Mesenchymal stem cell (in vitro differentiated cells and primary cell): Measurements from ENCODE around the gene CCDC187.

Experiments
- DNase-seq: peaks from one replicate; pipeline ENCODE4 v3.0.0-alpha.2; 2013
- H2AFZ ChIP-seq: one replicate; pipeline ENCODE4 v1.6.1; 2013; ENCODE audit warnings: low read depth, mild to moderate bottlenecking, control low read depth, inconsistent platforms, low read length, moderate library complexity
- H2AK5ac ChIP-seq: 2 replicates; pipeline ENCODE4 v1.6.1; 2013; ENCODE audit warnings: low read length, moderate library complexity, mild to moderate bottlenecking, inconsistent platforms; ENCODE audit not compliant: severe bottlenecking
- H2BK120ac ChIP-seq: one replicate; pipeline ENCODE4 v1.6.1; 2013; ENCODE audit warnings: low read depth, mild to moderate bottlenecking, inconsistent platforms, low read length, moderate library complexity
- H2BK12ac ChIP-seq, 2 experiments: one replicate each; pipeline ENCODE4 v1.6.1; 2013; ENCODE audit warnings: inconsistent platforms in 2 of 2, low read length in 2 of 2, mild to moderate bottlenecking in 2 of 2, moderate library complexity in 2 of 2, control low read depth in 1 of 2
- H2BK15ac ChIP-seq: one replicate; pipeline ENCODE4 v1.6.1; 2013; ENCODE audit warnings: mild to moderate bottlenecking, low read depth, inconsistent platforms; ENCODE audit not compliant: poor library complexity, severe bottlenecking
- H2BK5ac ChIP-seq: 2 replicates; pipeline ENCODE4 v1.6.1; 2013; ENCODE audit warnings: low read depth, mild to moderate bottlenecking, low read length, control low read depth, inconsistent platforms; ENCODE audit not compliant: poor library complexity, severe bottlenecking
- H3K14ac ChIP-seq, 2 experiments: one replicate each; pipeline ENCODE4 v1.6.1; 2013; ENCODE audit warnings: inconsistent platforms in 2 of 2, low read length in 2 of 2, control low read depth in 1 of 2, mild to moderate bottlenecking in 1 of 2, moderate library complexity in 1 of 2
- H3K18ac ChIP-seq, 2 experiments: one replicate each; pipeline ENCODE4 v1.6.1; 2013; ENCODE audit warnings: inconsistent platforms in 2 of 2, low read length in 2 of 2, control low read depth in 1 of 2, low read depth in 1 of 2, mild to moderate bottlenecking in 1 of 2
- H3K23ac ChIP-seq, 2 experiments: one replicate each; pipeline ENCODE4 v1.6.1; 2013; ENCODE audit warnings: inconsistent platforms in 2 of 2, low read length in 2 of 2, mild to moderate bottlenecking in 2 of 2, moderate library complexity in 2 of 2, control low read depth in 1 of 2
- H3K27ac ChIP-seq: 2 replicates; pipeline ENCODE4 v1.5.1; 2013; ENCODE audit warnings: mild to moderate bottlenecking, moderate library complexity, low read length, control low read depth, inconsistent platforms; ENCODE audit not compliant: poor library complexity, severe bottlenecking
- H3K27me3 ChIP-seq, 2 experiments: 2 replicates each; pipeline versions ENCODE4 v1.6.1 to v1.7.0; 2013; ENCODE audit warnings: low read length in 2 of 2, mild to moderate bottlenecking in 2 of 2, moderate library complexity in 2 of 2, control low read depth in 1 of 2, inconsistent platforms in 1 of 2; ENCODE audit not compliant: control insufficient read depth in 1 of 2, insufficient read depth in 1 of 2
- H3K36me3 ChIP-seq, 2 experiments: 2 replicates each; pipeline versions ENCODE4 v1.6.1 to v1.7.0; 2013; ENCODE audit warnings: low read length in 2 of 2, control low read depth in 1 of 2, inconsistent platforms in 1 of 2, low read depth in 1 of 2, mild to moderate bottlenecking in 1 of 2; ENCODE audit not compliant: insufficient read depth in 2 of 2, control insufficient read depth in 1 of 2
- H3K4ac ChIP-seq, 2 experiments: one replicate each; pipeline ENCODE4 v1.6.1; 2013; ENCODE audit warnings: inconsistent platforms in 2 of 2, low read length in 2 of 2, mild to moderate bottlenecking in 2 of 2, moderate library complexity in 2 of 2, control low read depth in 1 of 2, low read depth in 1 of 2
- H3K4me1 ChIP-seq: 2 replicates; pipeline ENCODE4 v1.6.1; 2013; ENCODE audit warnings: low read depth, low read length, control low read depth; ENCODE audit not compliant: control insufficient read depth, insufficient read depth
- H3K4me2 ChIP-seq: 2 replicates; pipeline ENCODE4 v1.6.1; 2013; ENCODE audit warnings: low read length, mild to moderate bottlenecking, inconsistent platforms; ENCODE audit not compliant: poor library complexity, severe bottlenecking
- H3K4me3 ChIP-seq, 2 experiments: 2 replicates each; pipeline versions ENCODE4 v1.5.1 to v1.7.0; 2013; ENCODE audit warnings: low read length in 2 of 2, mild to moderate bottlenecking in 2 of 2, control low read depth in 1 of 2, low read depth in 1 of 2; ENCODE audit not compliant: insufficient read depth in 1 of 2
- H3K79me1 ChIP-seq: replicated peaks from 2 replicates; pipeline ENCODE4 v1.6.1; 2013; ENCODE audit warnings: mild to moderate bottlenecking, control low read depth, low read length, inconsistent platforms; ENCODE audit not compliant: poor library complexity, severe bottlenecking
- H3K9ac ChIP-seq: 2 replicates; pipeline ENCODE4 v1.7.0; 2013; ENCODE audit warnings: mild to moderate bottlenecking, low read length, moderate library complexity
- H3K9me3 ChIP-seq: 2 replicates; pipeline ENCODE4 v1.7.0; 2013; ENCODE audit warnings: mild to moderate bottlenecking, low read length; ENCODE audit not compliant: control insufficient read depth
- H4K8ac ChIP-seq: one replicate; pipeline ENCODE4 v1.6.1; 2013; ENCODE audit warnings: inconsistent platforms, mild to moderate bottlenecking, low read length, moderate library complexity
- H4K91ac ChIP-seq: one replicate; pipeline ENCODE4 v1.6.1; 2013; ENCODE audit warnings: mild to moderate bottlenecking, low read length, inconsistent platforms
- WGBS: methylation state at CpG from one replicate; pipeline ENCODE4 v1.1.7; 2013; ENCODE audit warnings: mixed read lengths; 5-methylcytosine and 5-hydroxymethylcytosine counted together

The CCDC187 gene

DNA sequence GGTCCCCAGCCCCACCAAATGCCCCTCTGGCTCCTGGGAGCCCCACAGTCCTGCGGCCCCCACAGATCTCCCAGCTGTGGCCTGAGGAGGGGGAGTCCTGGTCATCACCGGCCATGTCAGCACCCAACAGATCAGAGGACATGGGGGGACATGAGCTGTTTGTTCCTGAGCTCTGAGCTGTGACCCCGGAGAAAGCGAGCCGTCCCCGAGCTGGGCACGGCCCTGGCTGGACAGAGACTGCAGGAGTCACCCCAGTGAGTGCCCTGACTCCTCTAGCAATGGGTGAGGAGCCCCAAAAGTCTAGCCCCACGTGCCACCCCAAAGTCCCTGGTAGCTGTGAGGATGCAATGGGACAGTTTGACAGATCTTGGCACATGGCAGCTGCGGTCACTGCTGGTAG lies 25.7 kb downstream of the CCDC187 start:
- Histone ChIP-seq H2AK5ac (no peak overlapping the region), H3K27ac (no peak overlapping the region), H3K4ac (no peak overlapping the region), H3K36me3 (peaks cover 0 to 4% of the 10 kb centered on the region in 2 experiments), H3K4me1 (peaks cover 5% of the 10 kb centered on the region), H3K9ac (no peak overlapping the region), H3K79me1 (no peaks in the 10 kb centered on the region), H4K91ac (no peak overlapping the region), H3K27me3 (peaks cover 52 to 74% of the 10 kb centered on the region in 2 experiments), H3K14ac (no peak overlapping the region), H2BK5ac (no peak overlapping the region), H2BK120ac (no peak overlapping the region), H2BK15ac (no peak overlapping the region), H3K18ac (no peak overlapping the region), H4K8ac (no peak overlapping the region), H3K23ac (no peak overlapping the region), H2BK12ac (no peak overlapping the region), H3K4me3 (no peak overlapping the region), H3K4me2 (no peak overlapping the region), H2AFZ (no peak overlapping the region), H3K9me3 (peaks cover 15% of the 10 kb centered on the region)
- 88% methylated on average over 9 of the region's 9 CpGs for WGBS
- DNase-seq: no peak

GRCh38 chr9:136277746-136278145 lies 26.1 kb downstream of the CCDC187 start:
- no peak overlapping the region for H3K18ac ChIP-seq
- H3K4me2 ChIP-seq: no peak overlapping the region
- peaks cover 52 to 75% of the 10 kb centered on the region in 2 experiments for H3K27me3 ChIP-seq
- peaks cover 15% of the 10 kb centered on the region for H3K9me3 ChIP-seq
- no peak overlapping the region for H4K91ac ChIP-seq
- peaks cover 5% of the 10 kb centered on the region for H3K4me1 ChIP-seq
- H3K79me1 ChIP-seq: no peaks in the 10 kb centered on the region
- H3K14ac ChIP-seq: no peak overlapping the region
- no peak overlapping the region for H4K8ac ChIP-seq
- DNase-seq: no peak
- no peak overlapping the region for H3K27ac ChIP-seq
- H2BK120ac ChIP-seq: no peak overlapping the region
- H3K9ac ChIP-seq: no peak overlapping the region
- 84% methylated on average over 14 of the region's 14 CpGs for WGBS
- H2BK15ac ChIP-seq: no peak overlapping the region
- peaks cover 0 to 4% of the 10 kb centered on the region in 2 experiments for H3K36me3 ChIP-seq
- H2AFZ ChIP-seq: no peak overlapping the region
- H3K4ac ChIP-seq: no peak overlapping the region
- no peak overlapping the region for H2BK5ac ChIP-seq
- no peak overlapping the region for H3K23ac ChIP-seq
- no peak overlapping the region for H2BK12ac ChIP-seq
- H2AK5ac ChIP-seq: no peak overlapping the region
- no peak overlapping the region for H3K4me3 ChIP-seq

DNA sequence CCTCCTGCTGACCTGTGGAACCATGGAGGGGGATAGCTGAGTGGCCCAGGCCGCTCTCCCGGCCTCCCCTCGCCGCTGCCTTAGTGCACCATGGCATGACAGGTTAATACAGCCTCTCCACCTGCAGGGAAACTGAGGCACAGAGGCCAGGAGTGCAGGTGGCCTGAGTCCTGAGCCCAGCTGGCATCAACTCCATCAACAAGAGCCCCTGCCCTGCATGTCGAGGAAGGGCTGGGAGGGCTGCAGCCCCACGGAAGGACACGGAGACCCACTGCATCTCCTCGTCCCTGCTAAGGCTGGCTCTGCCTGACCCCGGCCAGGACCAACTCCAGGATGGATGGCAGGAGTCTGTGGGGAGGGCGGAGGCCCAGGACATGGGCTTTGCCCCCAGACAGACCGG lies 27.2 kb downstream of the CCDC187 start:
- Histone ChIP-seq H2BK12ac (no peak overlapping the region), H3K27ac (no peak overlapping the region), H4K8ac (no peak overlapping the region), H3K79me1 (no peaks in the 10 kb centered on the region), H3K4me3 (no peak overlapping the region), H3K14ac (no peak overlapping the region), H2AK5ac (no peak overlapping the region), H3K18ac (no peak overlapping the region), H3K36me3 (peaks cover 0 to 4% of the 10 kb centered on the region in 2 experiments), H2BK15ac (no peak overlapping the region), H4K91ac (peak overlapping the region; percentile 2), H3K23ac (no peak overlapping the region), H3K27me3 (peaks cover 52 to 73% of the 10 kb centered on the region in 2 experiments), H3K9me3 (peaks cover 15% of the 10 kb centered on the region), H2BK5ac (no peak overlapping the region), H2BK120ac (no peak overlapping the region), H3K4me2 (no peak overlapping the region), H3K4me1 (peaks cover 3% of the 10 kb centered on the region), H3K4ac (no peak overlapping the region), H2AFZ (no peak overlapping the region), H3K9ac (no peak overlapping the region)
- 85% methylated on average over 11 of the region's 11 CpGs for WGBS
- no peak for DNase-seq

DNA sequence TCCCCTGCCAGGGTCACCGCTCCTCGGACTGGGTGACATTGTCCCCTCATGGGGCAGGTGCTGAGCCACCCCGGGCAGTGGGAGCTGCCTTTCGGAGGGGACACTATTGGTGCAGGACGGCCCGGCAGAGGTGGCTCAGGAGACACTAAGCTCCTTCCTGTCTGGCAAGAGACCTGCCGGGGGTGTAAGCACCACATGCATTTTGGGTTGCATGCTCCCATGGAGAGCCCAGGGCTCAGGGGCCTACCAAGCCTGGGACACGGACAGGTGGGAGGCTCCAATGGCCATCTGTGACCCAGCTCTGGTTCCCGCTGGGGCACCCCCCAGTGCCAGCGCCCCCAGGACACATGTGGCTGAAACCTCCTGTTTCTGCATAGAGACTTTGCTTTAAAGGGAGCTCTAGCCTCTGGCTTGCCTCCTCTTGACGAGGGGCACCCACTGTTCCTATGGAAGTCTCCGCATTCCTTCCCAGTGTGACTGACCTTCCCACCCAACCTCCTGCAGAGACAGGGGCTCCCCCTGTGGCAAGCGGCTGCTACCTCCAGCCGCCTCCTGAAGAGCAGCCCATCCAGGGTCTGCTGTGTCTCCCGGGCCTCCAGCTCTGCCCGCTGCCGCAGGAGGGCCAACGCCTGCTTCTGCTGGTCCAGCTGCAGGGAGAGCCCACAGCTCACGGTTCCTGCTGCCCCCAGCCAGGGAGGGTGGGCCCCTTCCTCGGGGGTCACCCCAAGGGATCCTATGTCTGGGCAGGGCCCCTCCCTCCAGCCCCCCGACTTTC lies 28.1 kb downstream of the CCDC187 start:
- H2BK120ac ChIP-seq: no peak overlapping the region
- H2BK5ac ChIP-seq: no peak overlapping the region
- H2BK12ac ChIP-seq: no peak overlapping the region
- H2AK5ac ChIP-seq: no peak overlapping the region
- no peak overlapping the region for H4K8ac ChIP-seq
- H3K4me2 ChIP-seq: no peak overlapping the region
- peaks cover 3% of the 10 kb centered on the region for H3K4me1 ChIP-seq
- H3K9ac ChIP-seq: no peak overlapping the region
- H3K27me3 ChIP-seq: peaks cover 52 to 72% of the 10 kb centered on the region in 2 experiments
- no peaks in the 10 kb centered on the region for H3K79me1 ChIP-seq
- peak overlapping the region; percentile 88 for H4K91ac ChIP-seq
- H3K27ac ChIP-seq: no peak overlapping the region
- H3K23ac ChIP-seq: peak overlapping the region in 1 of 2 experiments; percentile 28
- H2AFZ ChIP-seq: no peak overlapping the region
- H2BK15ac ChIP-seq: no peak overlapping the region
- no peak overlapping the region for H3K4me3 ChIP-seq
- no peak overlapping the region for H3K14ac ChIP-seq
- no peak overlapping the region for H3K4ac ChIP-seq
- H3K18ac ChIP-seq: no peak overlapping the region
- H3K9me3 ChIP-seq: peaks cover 15% of the 10 kb centered on the region
- WGBS: 78% methylated on average over 21 of the region's 21 CpGs
- no peak for DNase-seq
- H3K36me3 ChIP-seq: peaks cover 0 to 4% of the 10 kb centered on the region in 2 experiments
